ENCODE results near the gene ACER3.
A peak's percentile ranks its signal among the peaks of the same experiment; 100 is the strongest.

ACER3 gene

DNA sequence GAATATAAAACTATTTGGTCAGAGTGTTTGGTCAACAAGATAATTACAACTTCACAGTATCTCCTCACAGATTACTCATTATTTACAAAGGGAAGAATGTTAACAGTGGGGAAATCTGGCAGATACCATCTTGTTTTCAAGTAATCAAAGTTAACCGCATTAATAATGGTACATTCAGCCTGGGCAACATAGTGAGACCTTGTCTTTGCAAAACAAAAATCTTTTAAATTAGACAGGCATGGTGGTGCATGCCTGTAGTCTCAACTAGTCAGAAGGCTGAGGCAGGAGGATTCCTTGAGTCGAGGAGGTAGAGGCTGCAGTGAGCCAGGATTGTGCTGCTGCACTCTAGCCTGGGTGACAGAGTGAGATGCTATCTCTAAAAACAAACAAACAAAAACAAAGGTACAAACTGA lies 78.5 kb downstream of the ACER3 start:
- H3K14ac ChIP-seq (ENCODE audit: low read length), result no peak overlapping the region
- H2AFZ ChIP-seq (ENCODE audit: low read length), result no peak overlapping the region
- no peaks in the 10 kb centered on the region for H3K36me3 ChIP-seq (replicated peaks in 1 of 2; ENCODE audit: control insufficient read depth in 2 of 2, insufficient read depth in 2 of 2, low read length in 2 of 2)
- no peak overlapping the region for H3K4me3 ChIP-seq (ENCODE audit: low read length in 2 of 2)
- no peak overlapping the region for H2AK5ac ChIP-seq (ENCODE audit: low read depth, low read length)
- H3K9me3 ChIP-seq (replicated peaks in 1 of 2; ENCODE audit: control insufficient read depth in 2 of 2, insufficient read depth in 1 of 2, low read depth in 1 of 2, low read length in 2 of 2), result peaks cover 0 to 17% of the 10 kb centered on the region in 2 donors
- DNase-seq (ENCODE audit: low spot score), result no peak
- no peak overlapping the region for H4K91ac ChIP-seq (ENCODE audit: low read depth, low read length, poor library complexity)
- no peaks in the 10 kb centered on the region for H3K27me3 ChIP-seq (ENCODE audit: control insufficient read depth in 3 of 3, insufficient read depth in 3 of 3, low read depth in 1 of 3, low read length in 3 of 3)
- H2BK15ac ChIP-seq (ENCODE audit: low read length), result no peak overlapping the region
- no peak overlapping the region for H3K18ac ChIP-seq (ENCODE audit: low read length)
- no CpG with 5 or more reads among the region's 2 CpGs for WGBS, 2 donors (ENCODE audit: extremely low coverage in 2 of 2, insufficient read length in 2 of 2, insufficient replicate concordance in 1 of 2)
- H2BK12ac ChIP-seq (ENCODE audit: low read length), result no peak overlapping the region
- H4K8ac ChIP-seq (ENCODE audit: low read depth, low read length), result no peak overlapping the region
- no peaks in the 10 kb centered on the region for H3K79me1 ChIP-seq (ENCODE audit: low read depth, low read length)
- H3K27ac ChIP-seq (replicated peaks; ENCODE audit: low read length), result no peak overlapping the region
- no peak overlapping the region for H3K23ac ChIP-seq (ENCODE audit: low read depth, low read length, poor library complexity)
- H2BK120ac ChIP-seq (ENCODE audit: low read depth, low read length), result no peak overlapping the region
- H3K4me1 ChIP-seq (ENCODE audit: control insufficient read depth in 2 of 2, insufficient read depth in 1 of 2, low read depth in 1 of 2, low read length in 2 of 2), result no peaks in the 10 kb centered on the region
- no peak overlapping the region for H3K4ac ChIP-seq (ENCODE audit: low read length)
- H3K9ac ChIP-seq (ENCODE audit: low read depth, low read length, poor library complexity), result no peak overlapping the region
- H2BK5ac ChIP-seq (ENCODE audit: low read length), result no peak overlapping the region
- H3K4me2 ChIP-seq (ENCODE audit: insufficient read depth, low read length, poor library complexity, severe bottlenecking), result no peak overlapping the region

DNA sequence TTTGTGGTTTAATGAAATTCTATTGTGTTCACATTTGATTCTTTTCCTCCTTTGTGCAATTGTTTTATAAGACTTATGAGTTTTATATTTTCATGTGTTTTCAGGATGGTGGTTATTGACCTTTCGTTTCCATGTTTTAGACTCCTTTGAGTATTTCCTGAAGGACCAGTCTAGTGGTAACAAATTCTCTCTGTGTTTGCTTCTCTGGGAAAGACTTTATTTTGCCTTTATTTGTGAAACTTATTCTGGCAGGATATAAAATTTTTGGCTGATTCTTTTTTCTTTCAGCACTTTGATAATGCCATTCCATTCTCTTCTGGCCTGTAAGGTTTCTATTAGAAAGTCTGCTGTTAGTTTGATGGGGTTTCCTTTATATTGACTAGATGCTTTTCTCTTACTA lies 83.5 kb downstream of the ACER3 start:
- Histone ChIP-seq H3K14ac (ENCODE audit: low read length) (no peak overlapping the region), H3K4me2 (ENCODE audit: insufficient read depth, low read length, poor library complexity, severe bottlenecking) (no peak overlapping the region), H3K4me1 (ENCODE audit: control insufficient read depth in 2 of 2, insufficient read depth in 1 of 2, low read depth in 1 of 2, low read length in 2 of 2) (no peaks in the 10 kb centered on the region), H3K36me3 (replicated peaks in 1 of 2; ENCODE audit: control insufficient read depth in 2 of 2, insufficient read depth in 2 of 2, low read length in 2 of 2) (no peaks in the 10 kb centered on the region), H3K23ac (ENCODE audit: low read depth, low read length, poor library complexity) (no peak overlapping the region), H2BK5ac (ENCODE audit: low read length) (no peak overlapping the region), H3K4me3 (ENCODE audit: low read length in 2 of 2) (no peak overlapping the region), H3K79me1 (ENCODE audit: low read depth, low read length) (no peaks in the 10 kb centered on the region), H3K18ac (ENCODE audit: low read length) (no peak overlapping the region), H3K27me3 (ENCODE audit: control insufficient read depth in 3 of 3, insufficient read depth in 3 of 3, low read depth in 1 of 3, low read length in 3 of 3) (no peaks in the 10 kb centered on the region), H2BK12ac (ENCODE audit: low read length) (no peak overlapping the region), H3K4ac (ENCODE audit: low read length) (no peak overlapping the region), H3K27ac (replicated peaks; ENCODE audit: low read length) (no peak overlapping the region), H4K8ac (ENCODE audit: low read depth, low read length) (no peak overlapping the region), H2AK5ac (ENCODE audit: low read depth, low read length) (no peak overlapping the region), H4K91ac (ENCODE audit: low read depth, low read length, poor library complexity) (no peak overlapping the region), H3K9ac (ENCODE audit: low read depth, low read length, poor library complexity) (no peak overlapping the region), H2BK120ac (ENCODE audit: low read depth, low read length) (no peak overlapping the region), H2AFZ (ENCODE audit: low read length) (no peak overlapping the region), H3K9me3 (replicated peaks in 1 of 2; ENCODE audit: control insufficient read depth in 2 of 2, insufficient read depth in 1 of 2, low read depth in 1 of 2, low read length in 2 of 2) (peaks cover 7 to 12% of the 10 kb centered on the region in 2 donors), H2BK15ac (ENCODE audit: low read length) (no peak overlapping the region)
- no CpG with 5 or more reads among the region's 1 CpG for WGBS, 2 donors (ENCODE audit: extremely low coverage in 2 of 2, insufficient read length in 2 of 2, insufficient replicate concordance in 1 of 2)
- no peak for DNase-seq (ENCODE audit: low spot score)

DNA sequence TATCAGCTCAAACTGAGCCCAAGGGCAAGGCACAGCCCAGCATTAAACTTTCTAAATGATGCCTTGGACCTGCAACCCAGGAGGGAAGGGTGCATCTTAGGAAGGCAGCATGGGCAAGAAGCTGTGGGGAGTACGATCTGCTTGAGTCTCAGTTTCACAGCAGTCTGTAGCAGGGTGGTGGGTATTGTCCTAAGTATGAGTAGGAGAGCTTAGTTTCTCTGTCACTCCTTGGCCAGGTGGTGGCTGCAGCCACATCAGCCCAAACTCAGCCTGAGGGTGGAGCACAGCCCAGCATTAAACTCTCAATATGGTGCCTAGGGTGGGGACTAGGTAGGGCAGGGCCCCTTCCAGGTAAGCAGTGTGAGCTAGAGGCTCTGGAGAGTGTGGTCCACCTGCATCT lies 85.5 kb downstream of the ACER3 start:
- no peaks in the 10 kb centered on the region for H3K27me3 ChIP-seq (ENCODE audit: control insufficient read depth in 3 of 3, insufficient read depth in 3 of 3, low read depth in 1 of 3, low read length in 3 of 3)
- H2BK5ac ChIP-seq (ENCODE audit: low read length), result no peak overlapping the region
- no peak overlapping the region for H4K91ac ChIP-seq (ENCODE audit: low read depth, low read length, poor library complexity)
- peaks cover 7 to 12% of the 10 kb centered on the region in 2 donors for H3K9me3 ChIP-seq (replicated peaks in 1 of 2; ENCODE audit: control insufficient read depth in 2 of 2, insufficient read depth in 1 of 2, low read depth in 1 of 2, low read length in 2 of 2)
- H3K18ac ChIP-seq (ENCODE audit: low read length), result no peak overlapping the region
- WGBS, 2 donors (ENCODE audit: extremely low coverage in 2 of 2, insufficient read length in 2 of 2, insufficient replicate concordance in 1 of 2), result no CpG with 5 or more reads among the region's 1 CpG
- DNase-seq (ENCODE audit: low spot score), result no peak
- no peak overlapping the region for H2AFZ ChIP-seq (ENCODE audit: low read length)
- no peak overlapping the region for H2AK5ac ChIP-seq (ENCODE audit: low read depth, low read length)
- H3K14ac ChIP-seq (ENCODE audit: low read length), result no peak overlapping the region
- H3K27ac ChIP-seq (replicated peaks; ENCODE audit: low read length), result no peak overlapping the region
- no peak overlapping the region for H2BK15ac ChIP-seq (ENCODE audit: low read length)
- H3K9ac ChIP-seq (ENCODE audit: low read depth, low read length, poor library complexity), result no peak overlapping the region
- H3K4me2 ChIP-seq (ENCODE audit: insufficient read depth, low read length, poor library complexity, severe bottlenecking), result no peak overlapping the region
- no peak overlapping the region for H2BK120ac ChIP-seq (ENCODE audit: low read depth, low read length)
- no peaks in the 10 kb centered on the region for H3K4me1 ChIP-seq (ENCODE audit: control insufficient read depth in 2 of 2, insufficient read depth in 1 of 2, low read depth in 1 of 2, low read length in 2 of 2)
- no peak overlapping the region for H2BK12ac ChIP-seq (ENCODE audit: low read length)
- H3K23ac ChIP-seq (ENCODE audit: low read depth, low read length, poor library complexity), result no peak overlapping the region
- peak overlapping the region in 1 of 2 donors; percentile 37 for H3K4me3 ChIP-seq (ENCODE audit: low read length in 2 of 2)
- H3K79me1 ChIP-seq (ENCODE audit: low read depth, low read length), result no peaks in the 10 kb centered on the region
- H3K36me3 ChIP-seq (replicated peaks in 1 of 2; ENCODE audit: control insufficient read depth in 2 of 2, insufficient read depth in 2 of 2, low read length in 2 of 2), result no peaks in the 10 kb centered on the region
- H4K8ac ChIP-seq (ENCODE audit: low read depth, low read length), result no peak overlapping the region
- H3K4ac ChIP-seq (ENCODE audit: low read length), result no peak overlapping the region

DNA sequence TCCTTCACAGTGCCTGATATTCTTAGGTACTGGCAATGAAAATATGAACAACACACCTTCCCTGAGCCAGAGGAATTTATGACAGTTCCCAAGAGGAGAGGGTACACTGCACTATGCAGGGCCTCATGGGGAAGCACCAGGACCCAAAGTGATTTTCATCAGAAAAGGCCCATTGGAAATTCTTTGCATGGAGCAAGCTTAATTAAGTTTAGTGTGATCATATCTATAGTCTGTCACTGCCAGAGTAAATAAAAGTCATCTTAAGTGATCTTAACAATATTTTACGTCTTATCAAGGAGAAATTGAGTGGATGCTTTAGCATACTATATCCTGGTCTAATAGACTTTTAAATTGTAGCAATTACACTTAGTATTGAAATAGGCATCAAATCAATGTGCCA lies 86.5 kb downstream of the ACER3 start:
- Histone ChIP-seq H3K14ac (ENCODE audit: low read length) (no peak overlapping the region), H3K27me3 (ENCODE audit: control insufficient read depth in 3 of 3, insufficient read depth in 3 of 3, low read depth in 1 of 3, low read length in 3 of 3) (no peaks in the 10 kb centered on the region), H3K23ac (ENCODE audit: low read depth, low read length, poor library complexity) (no peak overlapping the region), H3K36me3 (replicated peaks in 1 of 2; ENCODE audit: control insufficient read depth in 2 of 2, insufficient read depth in 2 of 2, low read length in 2 of 2) (no peaks in the 10 kb centered on the region), H4K91ac (ENCODE audit: low read depth, low read length, poor library complexity) (no peak overlapping the region), H2AK5ac (ENCODE audit: low read depth, low read length) (no peak overlapping the region), H2BK120ac (ENCODE audit: low read depth, low read length) (no peak overlapping the region), H3K4me1 (ENCODE audit: control insufficient read depth in 2 of 2, insufficient read depth in 1 of 2, low read depth in 1 of 2, low read length in 2 of 2) (no peaks in the 10 kb centered on the region), H3K79me1 (ENCODE audit: low read depth, low read length) (no peaks in the 10 kb centered on the region), H4K8ac (ENCODE audit: low read depth, low read length) (no peak overlapping the region), H2BK12ac (ENCODE audit: low read length) (no peak overlapping the region), H3K27ac (replicated peaks; ENCODE audit: low read length) (no peak overlapping the region), H3K9ac (ENCODE audit: low read depth, low read length, poor library complexity) (no peak overlapping the region), H3K4me3 (ENCODE audit: low read length in 2 of 2) (no peak overlapping the region), H3K9me3 (replicated peaks in 1 of 2; ENCODE audit: control insufficient read depth in 2 of 2, insufficient read depth in 1 of 2, low read depth in 1 of 2, low read length in 2 of 2) (peaks cover 7 to 12% of the 10 kb centered on the region in 2 donors), H2BK5ac (ENCODE audit: low read length) (no peak overlapping the region), H2AFZ (ENCODE audit: low read length) (no peak overlapping the region), H3K4ac (ENCODE audit: low read length) (no peak overlapping the region), H2BK15ac (ENCODE audit: low read length) (no peak overlapping the region), H3K18ac (ENCODE audit: low read length) (no peak overlapping the region), H3K4me2 (ENCODE audit: insufficient read depth, low read length, poor library complexity, severe bottlenecking) (no peak overlapping the region)
- no CpG with 5 or more reads among the region's 1 CpG for WGBS, 2 donors (ENCODE audit: extremely low coverage in 2 of 2, insufficient read length in 2 of 2, insufficient replicate concordance in 1 of 2)
- no peak for DNase-seq (ENCODE audit: low spot score)
